ENCODE data around the gene OXTR.

GRCh38 chr3:8767256-8767666 is 2.2 kb downstream of the OXTR start:
- TF ChIP-seq CTCF (IDR thresholded peaks at IDR 0.05) (no peak), POLR2A (IDR thresholded peaks at IDR 0.05) (no peak)

Measured in vagina (tissue), 2 donors.